SK-N-SH (cell line): ENCODE data around the gene SAG. TPM values are rescaled to one million over a fixed set of nuclear protein-coding genes. Genes with fewer than 3 reads are reported as not detected.

Experiments used
- CTCF ChIA-PET: fragments of 300-600, 350-600 bp; formaldehyde crosslinking; extraction: SDS; loops from one replicate; lab custom pipeline; 2021; lab: Yijun Ruan, JAX
- POLR2A ChIA-PET: fragments of 350-600 bp; sonication (Branson Sonifier 250); formaldehyde crosslinking; extraction: SDS; loops from one replicate; lab custom pipeline; 2020; ENCODE audit warnings: antibody characterized with exemption, inconsistent platforms; lab: Yijun Ruan, JAX
- DNase-seq: peaks from one replicate; pipeline ENCODE4 v3.0.0; 2012
- H2AFZ ChIP-seq: fragments of 200-600 bp; sonication (generic); 2 replicates; pipeline ENCODE4 v1.8.1; 2016; ENCODE audit warnings: antibody characterized with exemption, mild to moderate bottlenecking, low read depth
- H3F3A ChIP-seq: fragments of 200-600 bp; sonication (generic); replicated peaks from 2 replicates; pipeline ENCODE3; 2016; ENCODE audit warnings: antibody characterized with exemption, mild to moderate bottlenecking; ENCODE audit not compliant: insufficient read depth
- H3K27ac ChIP-seq, 2 experiments: fragments of 200-500 bp in 1 of 2; fragments of 200-600 bp in 1 of 2; sonication (Bioruptor generic) in 1 of 2; sonication (generic), shearing (Covaris generic) in 1 of 2; 2 replicates each; pipeline versions ENCODE4 v1.5.1 to v1.6.1; 2014 to 2016; ENCODE audit warnings: low read depth in 2 of 2, inconsistent platforms in 1 of 2, low read length in 1 of 2, mild to moderate bottlenecking in 1 of 2, mixed read lengths in 1 of 2
- H3K27me3 ChIP-seq: fragments of 200-600 bp; sonication (generic), shearing (Covaris generic); 2 replicates; pipeline ENCODE4 v1.6.1; 2016; ENCODE audit warnings: mixed run types; ENCODE audit not compliant: insufficient read depth
- H3K36me3 ChIP-seq, 2 experiments: fragments of 200-500 bp in 1 of 2; fragments of 200-600 bp in 1 of 2; sonication (Bioruptor generic) in 1 of 2; sonication (generic) in 1 of 2; replicated peaks in 1 of 2; 2 replicates each; pipeline versions ENCODE3 to v1.5.1; 2014 to 2016; ENCODE audit warnings: low read length in 1 of 2, mild to moderate bottlenecking in 1 of 2; ENCODE audit not compliant: insufficient read depth in 2 of 2, control insufficient read depth in 1 of 2
- H3K4me1 ChIP-seq, 2 experiments: fragments of 200-500 bp in 1 of 2; fragments of 200-600 bp in 1 of 2; sonication (Bioruptor generic) in 1 of 2; sonication (generic), shearing (Covaris generic) in 1 of 2; 2 replicates each; pipeline versions ENCODE4 v1.5.1 to v1.6.1; 2014 to 2016; ENCODE audit warnings: low read depth in 1 of 2, low read length in 1 of 2, mixed run types in 1 of 2; ENCODE audit not compliant: insufficient read depth in 2 of 2, control insufficient read depth in 1 of 2
- H3K4me2 ChIP-seq: fragments of 200-600 bp; sonication (generic), shearing (Covaris generic); 2 replicates; pipeline ENCODE4 v1.6.1; 2017; ENCODE audit warnings: mixed run types
- H3K4me3 ChIP-seq, 2 experiments: fragments of 200-500 bp in 1 of 2; fragments of 200-600 bp in 1 of 2; sonication (Bioruptor generic) in 1 of 2; sonication (generic), shearing (Covaris generic) in 1 of 2; 2 replicates each; pipeline versions ENCODE4 v1.5.1 to v1.8.1; 2014 to 2016; ENCODE audit warnings: low read depth in 2 of 2, inconsistent platforms in 1 of 2, low read length in 1 of 2, mild to moderate bottlenecking in 1 of 2, mixed read lengths in 1 of 2, moderate library complexity in 1 of 2
- H3K79me2 ChIP-seq: fragments of 200-600 bp; sonication (generic); 2 replicates; pipeline ENCODE4 v1.8.1; 2017; ENCODE audit warnings: mild to moderate bottlenecking; ENCODE audit not compliant: insufficient read depth
- H3K9ac ChIP-seq: fragments of 200-600 bp; sonication (generic); 2 replicates; pipeline ENCODE4 v1.6.1; 2017; ENCODE audit warnings: mixed run types
- H3K9me2 ChIP-seq: fragments of 200-600 bp; sonication (generic); 2 replicates; pipeline ENCODE4 v1.6.1; 2017; ENCODE audit warnings: mixed run types
- H3K9me3 ChIP-seq: fragments of 200-600 bp; sonication (generic); 2 replicates; pipeline ENCODE4 v1.6.1; 2017; ENCODE audit warnings: mixed run types, mild to moderate bottlenecking, moderate library complexity
- H4K20me1 ChIP-seq: fragments of 200-600 bp; sonication (generic); 2 replicates; pipeline ENCODE4 v1.6.1; 2017; ENCODE audit warnings: mild to moderate bottlenecking, mixed run types; ENCODE audit not compliant: insufficient read depth
- CTCF ChIP-seq: fragments of 200-600 bp; sonication (generic); IDR thresholded peaks from 2 replicates; pipeline ENCODE4 v1.6.1; 2017; ENCODE audit warnings: antibody characterized with exemption, mild to moderate bottlenecking, moderate library complexity
- ELF1 ChIP-seq: IDR thresholded peaks from 2 replicates; pipeline ENCODE4 v1.4.0; 2012
- EP300 ChIP-seq, 2 experiments: IDR thresholded peaks; 2 replicates each; pipeline versions ENCODE4 v1.4.0 to v1.6.1; 2012; ENCODE audit warnings: borderline replicate concordance in 1 of 2, low read depth in 1 of 2, low read length in 1 of 2
- FOXM1 ChIP-seq: IDR thresholded peaks from 2 replicates; pipeline ENCODE4 v1.4.0; 2012; ENCODE audit warnings: low read depth, mild to moderate bottlenecking
- GABPA ChIP-seq: IDR thresholded peaks from 2 replicates; pipeline ENCODE4 v1.4.0; 2012; ENCODE audit warnings: low read depth, mild to moderate bottlenecking
- MAX ChIP-seq: IDR thresholded peaks from 2 replicates; pipeline ENCODE4 v1.4.0; 2012; ENCODE audit warnings: low read depth
- MEF2A ChIP-seq: IDR thresholded peaks from 2 replicates; pipeline ENCODE4 v1.4.0; 2012; ENCODE audit warnings: low read depth, borderline replicate concordance
- MXI1 ChIP-seq: IDR thresholded peaks from 2 replicates; pipeline ENCODE4 v1.6.1; 2012; ENCODE audit warnings: mild to moderate bottlenecking, low read depth, low read length, improper control_type of control experiment
- NFIC ChIP-seq: IDR thresholded peaks from 2 replicates; pipeline ENCODE4 v1.4.0; 2012; ENCODE audit warnings: borderline replicate concordance
- NRF1 ChIP-seq: IDR thresholded peaks from 2 replicates; pipeline ENCODE4 v1.6.1; 2012; ENCODE audit warnings: low read depth, mild to moderate bottlenecking, low read length
- PBX3 ChIP-seq: IDR thresholded peaks from 2 replicates; pipeline ENCODE4; 2012
- POLR2AphosphoS5 ChIP-seq: IDR thresholded peaks from 2 replicates; pipeline ENCODE4 v1.6.1; 2012; ENCODE audit warnings: low read depth, low read length
- TEAD4 ChIP-seq: IDR thresholded peaks from 2 replicates; pipeline ENCODE4 v1.4.0; 2012; ENCODE audit warnings: mild to moderate bottlenecking, borderline replicate concordance; ENCODE audit not compliant: insufficient read depth
- USF2 ChIP-seq: fragments of 150-350 bp; IDR thresholded peaks from 2 replicates; pipeline ENCODE4 v1.6.1; 2017; ENCODE audit warnings: antibody characterized with exemption, low read length, low read depth, borderline replicate concordance
- WGBS: methylation state at CpG from one replicate; pipeline ENCODE4 v1.1.6; 2017; ENCODE audit warnings: low lambda C conversion rate; 5-methylcytosine and 5-hydroxymethylcytosine counted together
- polyA plus RNA-seq, 3 experiments: library from polyadenylated mRNA; depleted of rRNA; stranded (reverse); fragments of >200 nt; gene quantifications; 2 replicates each; pipeline ENCODE4 v1.2.3, GENCODE V29; 2012

Gene SAG
- polyA plus RNA-seq, 1 of the 3 experiments (the other 2 are of a cell fraction): not detected

GRCh38 chr2:233317196-233317943 lies 9.8 kb downstream of the SAG start:
- ChIA-PET CTCF (interaction anchor here (0.9 to 1.4 kb wide), 2 partner anchors 16 to 36 kb away, joined by 3 read pairs; no protein-coding TSS in a partner anchor), POLR2A (no interaction called here)
- Histone ChIP-seq H3K4me3 (no peak overlapping the region), H3K9ac (no peak overlapping the region), H4K20me1 (no peaks in the 10 kb centered on the region), H3K27me3 (peaks cover 3% of the 10 kb centered on the region; the same call in 1 of the 2 replicates), H2AFZ (no peak overlapping the region), H3K79me2 (no peaks in the 10 kb centered on the region), H3K27ac (no peak overlapping the region), H3K4me1 (peaks cover 0 to 5% of the 10 kb centered on the region in 2 experiments; a peak in 1 of 4 replicates), H3K9me2 (no peaks in the 10 kb centered on the region), H3K36me3 (no peaks in the 10 kb centered on the region), H3K4me2 (no peak overlapping the region), H3K9me3 (no peaks in the 10 kb centered on the region), H3F3A (no peaks in the 10 kb centered on the region)
- WGBS: 78% methylated on average over 7 of the region's 7 CpGs
- DNase-seq: no peak
- no peak for TF ChIP-seq FOXM1
- TF ChIP-seq POLR2AphosphoS5: no peak
- TF ChIP-seq GABPA: no peak
- TF ChIP-seq USF2: no peak
- no peak for TF ChIP-seq EP300 (IDR thresholded peaks at IDR 0.05; ENCODE audit: borderline replicate concordance in 1 of 2, low read depth in 1 of 2, low read length in 1 of 2)
- TF ChIP-seq NRF1: no peak
- no peak for TF ChIP-seq NFIC
- no peak for TF ChIP-seq MEF2A
- TF ChIP-seq MAX: no peak
- TF ChIP-seq ELF1: no peak
- no peak for TF ChIP-seq PBX3
- no peak for TF ChIP-seq CTCF
- no peak for TF ChIP-seq TEAD4
- no peak for TF ChIP-seq MXI1
